CD4-positive, alpha-beta T cell treated with Interferon gamma for 1 hour (primary cell): ENCODE measurements around the gene NTMT1.

Experiments used
- DNase-seq: peaks from one replicate; pipeline ENCODE4 v3.0.0-alpha.2; 2020

The NTMT1 gene

DNA sequence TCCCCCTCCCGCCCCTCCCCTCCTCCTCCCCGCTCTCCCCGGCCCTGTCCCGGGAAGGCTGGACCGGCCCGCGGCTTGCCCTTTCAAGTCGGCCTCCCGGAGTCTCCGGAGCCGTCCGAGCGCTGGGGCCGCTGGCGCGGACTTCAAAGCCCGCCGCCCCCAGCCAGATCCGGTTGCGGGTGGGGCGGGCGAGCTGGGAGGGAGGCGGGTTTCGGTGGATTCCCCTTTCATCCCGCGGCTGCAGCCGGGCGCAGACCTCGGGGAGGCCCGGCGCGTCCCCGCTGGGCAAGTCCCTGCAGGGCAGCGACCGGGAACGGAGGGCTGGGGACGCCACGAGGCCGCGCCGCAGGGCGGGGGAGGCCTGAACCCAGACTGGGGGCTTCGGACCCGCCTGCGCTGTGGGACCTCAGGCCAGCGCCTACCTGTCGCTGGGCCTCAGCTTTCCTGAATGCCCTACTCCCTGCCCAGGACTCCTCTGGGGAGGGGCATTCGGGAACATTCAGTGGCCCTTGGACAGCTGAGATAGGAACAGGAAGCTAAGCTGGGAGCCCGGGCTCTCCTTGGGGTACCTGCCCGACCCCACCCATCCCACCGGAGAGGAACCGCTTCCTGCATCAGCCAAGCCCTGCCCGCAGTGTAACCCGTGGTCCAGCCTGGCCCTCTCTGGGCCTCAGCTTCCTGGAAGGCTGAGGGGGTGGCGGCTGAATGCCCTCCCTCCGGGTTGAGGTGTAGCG is 28.4 kb upstream of the NTMT1 start:
- no peak for DNase-seq

DNA sequence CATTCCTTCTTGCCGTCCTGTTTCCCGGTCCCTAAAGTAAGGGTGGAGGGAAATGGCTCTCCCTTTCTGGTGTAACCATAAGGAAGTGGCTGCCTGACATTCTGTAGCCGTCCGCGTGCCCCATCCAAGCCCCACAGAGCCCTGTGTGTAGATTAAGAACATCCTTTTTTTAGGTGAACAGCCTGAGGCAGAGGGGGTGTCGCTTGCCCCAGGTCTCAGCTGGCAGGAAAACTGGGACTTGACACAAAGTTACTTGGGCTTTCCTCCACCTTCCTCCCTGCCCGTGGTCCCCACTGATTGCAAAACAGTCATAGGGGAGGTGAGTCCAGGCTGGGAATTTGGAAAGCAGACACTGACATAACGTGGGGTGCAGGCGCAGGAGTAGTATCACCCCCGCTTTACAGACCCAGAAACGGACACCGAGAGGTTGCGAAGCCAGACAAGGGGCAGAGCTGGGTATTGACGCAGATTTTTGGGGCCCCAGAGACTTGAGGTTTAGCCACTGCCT is 27.8 kb upstream of the NTMT1 start:
- DNase-seq, result no peak

DNA sequence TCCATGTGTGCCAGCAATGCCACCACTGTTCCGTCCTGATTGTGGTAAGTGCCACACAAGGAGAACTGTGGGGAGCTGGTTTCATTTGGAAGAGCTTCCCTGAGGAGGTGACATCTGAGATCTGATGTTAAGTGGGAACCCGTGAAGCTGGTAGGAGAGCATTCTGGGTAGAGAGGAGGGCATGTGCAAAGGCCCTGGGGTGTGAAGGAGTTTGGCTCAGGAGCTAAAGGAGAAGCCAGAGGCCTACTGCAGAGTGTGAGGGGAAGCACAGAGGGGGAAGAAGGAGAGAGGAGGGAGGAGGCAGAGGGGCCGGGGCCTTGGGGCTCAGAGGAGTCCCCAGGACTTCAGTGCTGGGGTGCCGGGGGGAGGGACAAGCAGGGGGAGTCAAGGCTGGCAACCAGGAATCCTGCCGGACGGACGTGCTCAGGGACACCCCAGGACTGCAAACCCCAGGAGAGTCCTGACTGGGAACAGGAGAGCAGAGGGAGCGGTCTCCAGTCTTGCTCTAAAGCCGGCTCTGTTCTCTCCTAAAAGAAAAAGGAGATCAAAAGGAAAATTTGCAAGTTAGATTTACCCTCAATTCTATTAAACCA is 24.8 kb upstream of the NTMT1 start:
- DNase-seq, result no peak

DNA sequence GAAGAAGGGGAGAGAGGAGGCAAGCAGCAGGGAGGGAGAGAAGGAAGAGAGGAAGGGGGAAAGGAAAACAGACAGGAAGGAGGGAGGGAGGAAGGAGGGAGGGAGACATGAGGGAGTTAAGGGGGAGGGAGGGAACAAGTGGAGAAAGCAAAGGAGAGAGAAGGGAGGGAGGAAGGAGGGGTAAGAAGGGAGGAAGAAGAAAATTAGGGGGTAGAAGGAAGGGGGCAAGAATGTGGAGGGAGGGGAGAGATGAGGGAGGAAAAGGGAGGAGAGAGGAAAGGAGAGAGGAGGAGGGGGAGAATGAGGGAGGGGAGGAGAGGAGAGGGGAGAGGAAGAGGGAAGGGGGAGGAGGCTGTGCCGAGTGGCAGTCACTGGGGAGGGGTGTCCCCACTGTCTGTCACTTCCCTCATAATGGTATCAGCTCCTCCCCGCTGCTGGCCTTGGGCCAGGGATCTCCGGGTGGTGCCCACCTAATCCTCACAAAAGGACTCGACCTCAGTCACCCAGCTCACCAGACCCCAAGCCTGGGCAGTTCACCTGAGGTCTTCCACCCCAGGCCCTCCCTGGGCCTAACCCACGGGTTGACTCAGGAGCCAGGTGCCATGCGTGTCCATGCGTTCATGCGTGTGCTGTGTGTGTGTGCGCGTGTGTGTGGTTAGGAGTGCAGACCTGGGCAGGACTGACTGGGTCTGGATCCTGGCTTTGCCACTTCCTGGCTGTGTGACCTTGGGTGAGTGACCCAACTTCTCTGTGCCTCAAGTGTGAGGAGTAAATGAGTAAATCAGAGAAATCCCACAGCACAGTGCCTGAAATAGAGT is 23.2 kb upstream of the NTMT1 start:
- DNase-seq, result no peak

DNA sequence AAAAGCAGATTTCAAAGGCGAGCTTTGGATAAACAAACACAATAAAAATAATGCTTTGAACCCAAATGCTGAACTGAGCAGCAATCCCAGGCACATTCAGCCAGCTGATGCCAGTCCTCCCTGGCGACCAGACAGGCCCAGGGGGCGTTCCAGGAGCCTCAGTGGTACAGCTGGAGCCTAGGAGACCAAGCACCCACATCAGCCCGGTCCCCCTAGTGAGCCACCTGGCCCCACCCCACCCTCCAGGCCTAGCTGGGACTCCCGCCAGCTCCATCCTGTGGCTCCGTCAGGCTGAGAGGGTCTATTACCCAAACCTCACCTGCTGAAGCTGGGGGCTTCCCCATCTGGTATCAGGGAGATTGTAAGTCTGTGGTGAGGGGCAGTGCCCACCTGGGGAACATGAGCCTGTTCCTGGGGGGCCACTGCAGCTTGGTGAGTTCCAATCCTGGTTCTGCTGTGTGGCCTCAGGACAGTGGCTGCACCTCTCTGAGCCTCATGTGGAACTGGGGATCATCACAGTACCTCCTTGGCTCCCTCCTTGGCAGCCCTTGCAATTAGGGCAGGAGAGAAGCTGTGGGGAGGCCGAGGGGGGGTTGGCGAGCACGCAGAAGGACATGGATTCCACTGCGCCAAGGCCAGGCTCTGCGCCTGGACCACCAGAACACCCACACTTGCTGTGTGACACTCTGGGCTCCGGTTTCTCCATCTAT is 21.8 kb upstream of the NTMT1 start:
- DNase-seq, result no peak

DNA sequence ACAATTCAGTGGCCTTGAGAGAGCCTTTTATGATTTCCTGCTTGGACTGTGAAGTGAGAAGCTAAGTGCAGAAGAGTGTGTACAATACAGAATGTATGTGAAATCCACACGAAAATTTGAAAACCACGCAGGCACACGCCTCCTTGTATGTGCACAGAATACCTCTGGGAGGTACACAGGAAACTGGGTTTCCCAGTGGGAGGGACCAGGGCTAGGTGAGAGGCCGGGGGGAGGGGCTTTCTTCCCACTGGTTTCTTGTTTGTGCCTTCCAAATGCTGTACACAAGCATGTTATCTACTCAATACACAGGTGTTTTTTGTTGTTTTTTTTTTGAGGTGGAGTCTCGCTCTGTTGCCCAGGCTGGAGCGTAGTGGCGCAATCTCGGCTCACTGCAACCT is 21.2 kb upstream of the NTMT1 start:
- no peak for DNase-seq

DNA sequence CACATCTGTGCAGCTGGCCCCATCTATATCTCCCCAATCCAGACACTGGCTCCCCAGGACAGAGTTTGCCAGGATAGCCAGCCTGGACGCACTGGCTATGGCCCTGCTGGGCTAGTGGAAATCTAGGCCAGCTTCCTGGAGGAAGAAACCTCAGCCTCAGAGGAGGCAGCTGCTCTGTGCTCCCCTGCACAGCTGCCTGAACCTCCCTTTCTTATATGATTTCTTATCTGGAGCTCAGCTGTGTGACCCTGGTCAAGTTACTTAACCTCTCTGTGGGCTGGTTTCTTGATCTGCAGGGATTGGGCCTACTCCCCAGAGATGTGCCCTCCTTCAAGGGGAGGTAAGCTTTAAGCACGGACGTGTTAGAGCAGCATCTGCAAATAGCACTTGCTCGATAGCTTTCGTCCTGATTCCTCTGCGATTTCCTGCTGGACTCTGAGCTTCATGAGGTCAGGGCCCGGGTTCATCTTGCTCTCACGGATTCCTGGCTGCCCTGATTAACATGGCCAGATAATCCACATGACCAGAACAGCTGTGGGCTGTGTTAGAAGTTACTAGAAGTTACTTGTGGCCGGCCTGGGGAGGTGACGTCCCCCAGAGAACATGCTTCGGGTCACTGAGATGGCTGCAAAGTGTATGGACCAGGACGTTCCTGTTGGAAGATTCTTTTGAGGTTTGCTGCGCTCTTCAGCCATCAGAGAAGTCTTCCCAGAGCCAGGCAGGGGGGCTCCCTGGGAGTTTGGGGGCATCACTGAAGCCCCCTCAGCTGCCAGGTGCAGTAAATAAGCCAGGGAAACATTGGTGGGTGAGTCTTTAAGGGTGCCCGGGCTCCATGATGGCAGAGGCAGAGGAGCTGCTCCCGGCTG is 19.6 kb upstream of the NTMT1 start:
- no peak for DNase-seq

DNA sequence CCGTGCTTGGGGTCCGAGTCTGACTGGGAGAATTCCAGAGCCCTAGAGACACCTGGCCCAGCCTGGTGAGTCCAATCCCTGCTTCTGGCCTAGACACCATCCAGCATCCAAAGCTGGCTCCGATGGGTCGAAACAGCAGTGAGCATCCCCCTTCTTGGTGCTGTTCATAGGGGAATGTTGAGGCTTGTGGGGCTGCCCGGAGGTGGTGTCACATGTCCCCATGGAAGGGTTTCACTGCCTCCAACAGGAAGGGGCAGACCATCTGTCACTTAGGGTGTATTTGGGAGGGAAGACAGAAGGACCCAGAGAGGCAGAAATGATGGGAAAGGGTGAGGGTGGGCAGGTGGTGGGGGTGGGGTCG is 19.0 kb upstream of the NTMT1 start:
- no peak for DNase-seq

DNA sequence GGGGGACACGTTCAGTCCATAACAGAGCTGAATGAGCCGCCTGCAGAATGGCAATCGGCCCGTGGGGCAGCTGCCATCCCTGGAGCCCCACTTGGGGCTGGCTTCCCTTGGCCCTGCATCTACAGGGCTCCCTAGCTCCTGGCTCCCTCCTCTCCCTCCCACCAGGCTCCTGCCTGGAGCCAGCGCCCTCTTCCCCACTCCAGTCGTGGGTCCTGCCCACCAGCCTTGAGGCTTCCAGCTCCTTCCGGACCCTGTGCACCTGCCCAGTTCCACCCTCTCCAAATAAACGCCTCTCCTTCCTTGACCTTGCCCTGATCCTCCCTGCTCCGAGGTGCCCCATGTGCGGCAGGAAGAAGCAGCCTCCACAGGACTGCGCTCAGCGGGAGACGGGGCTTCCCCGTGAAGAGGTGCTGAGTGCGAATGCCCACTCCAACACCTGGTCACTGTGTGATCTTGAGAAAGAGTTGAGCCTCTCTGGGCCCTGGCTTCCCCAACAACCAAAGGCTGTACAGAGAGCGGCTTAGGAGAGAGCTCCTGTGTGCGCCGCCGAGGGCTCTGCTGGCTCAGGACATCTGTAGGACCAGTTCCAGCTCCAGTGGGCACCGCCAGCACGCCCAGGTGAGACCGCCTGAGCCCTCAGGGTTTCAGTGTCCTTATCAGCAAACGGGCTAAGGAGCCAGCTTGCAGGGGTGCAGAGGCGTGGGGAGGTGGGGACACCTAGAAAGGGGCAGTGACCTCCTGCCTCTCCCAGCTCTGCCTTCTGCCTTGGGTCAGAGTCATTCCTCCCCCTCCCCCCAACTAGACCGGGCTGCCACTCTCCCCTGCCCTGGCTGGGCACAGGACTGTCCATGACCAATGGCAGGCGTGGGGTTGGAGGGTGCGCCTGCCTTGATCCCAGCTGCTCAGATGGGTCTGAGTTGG is 17.1 kb upstream of the NTMT1 start:
- no peak for DNase-seq

DNA sequence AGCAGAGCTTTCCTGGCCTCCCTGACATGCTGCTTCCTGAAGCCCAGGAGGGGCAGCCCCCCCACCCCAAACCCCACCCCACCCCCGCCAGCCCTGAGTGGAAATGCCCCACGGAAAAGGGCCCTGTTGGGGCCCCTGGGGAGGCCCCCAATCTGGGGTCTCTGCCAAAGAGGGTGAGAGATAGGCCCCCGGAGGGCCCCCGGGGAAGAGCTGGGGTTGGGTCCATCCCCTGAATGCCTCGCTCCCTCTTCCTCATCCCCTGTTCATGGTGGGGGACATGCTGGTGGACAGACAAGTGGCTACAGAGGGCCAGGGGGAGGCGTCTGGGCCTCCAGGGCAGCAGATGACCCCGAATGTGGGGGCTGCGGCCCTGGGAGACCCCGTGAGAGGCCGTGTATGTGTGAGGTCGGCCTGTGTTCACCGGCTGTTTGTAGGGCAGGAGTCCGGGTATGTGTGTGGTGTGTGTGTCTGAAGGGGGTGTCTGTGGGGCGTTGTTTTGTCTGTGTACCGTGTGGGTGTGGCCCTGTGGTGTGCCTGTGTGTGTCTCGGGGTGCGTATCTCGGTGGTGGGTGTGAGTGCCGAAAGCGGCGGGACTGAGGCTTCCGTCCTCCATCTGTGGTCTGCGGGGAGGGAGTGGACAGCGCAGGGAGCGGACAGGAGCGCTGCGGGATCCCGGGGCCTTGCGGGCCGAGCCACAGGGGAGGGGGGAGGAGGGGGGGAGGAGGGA is 16.3 kb upstream of the NTMT1 start:
- peak; percentile 83 for DNase-seq

DNA sequence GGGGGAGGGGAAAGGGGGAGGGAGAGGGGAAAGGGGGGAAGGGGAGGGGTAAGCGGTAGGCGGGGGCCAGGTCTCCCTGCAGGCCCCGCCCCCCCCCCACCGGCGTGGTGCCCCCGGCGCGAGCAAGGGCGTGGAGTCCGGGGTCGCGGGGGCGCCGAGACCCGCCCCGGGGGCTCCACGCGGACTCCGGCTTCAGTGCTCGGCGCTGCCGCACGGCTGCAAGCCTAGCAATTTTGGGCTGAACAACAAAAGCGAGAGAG is 15.8 kb upstream of the NTMT1 start:
- DNase-seq, result peak; percentile 20

DNA sequence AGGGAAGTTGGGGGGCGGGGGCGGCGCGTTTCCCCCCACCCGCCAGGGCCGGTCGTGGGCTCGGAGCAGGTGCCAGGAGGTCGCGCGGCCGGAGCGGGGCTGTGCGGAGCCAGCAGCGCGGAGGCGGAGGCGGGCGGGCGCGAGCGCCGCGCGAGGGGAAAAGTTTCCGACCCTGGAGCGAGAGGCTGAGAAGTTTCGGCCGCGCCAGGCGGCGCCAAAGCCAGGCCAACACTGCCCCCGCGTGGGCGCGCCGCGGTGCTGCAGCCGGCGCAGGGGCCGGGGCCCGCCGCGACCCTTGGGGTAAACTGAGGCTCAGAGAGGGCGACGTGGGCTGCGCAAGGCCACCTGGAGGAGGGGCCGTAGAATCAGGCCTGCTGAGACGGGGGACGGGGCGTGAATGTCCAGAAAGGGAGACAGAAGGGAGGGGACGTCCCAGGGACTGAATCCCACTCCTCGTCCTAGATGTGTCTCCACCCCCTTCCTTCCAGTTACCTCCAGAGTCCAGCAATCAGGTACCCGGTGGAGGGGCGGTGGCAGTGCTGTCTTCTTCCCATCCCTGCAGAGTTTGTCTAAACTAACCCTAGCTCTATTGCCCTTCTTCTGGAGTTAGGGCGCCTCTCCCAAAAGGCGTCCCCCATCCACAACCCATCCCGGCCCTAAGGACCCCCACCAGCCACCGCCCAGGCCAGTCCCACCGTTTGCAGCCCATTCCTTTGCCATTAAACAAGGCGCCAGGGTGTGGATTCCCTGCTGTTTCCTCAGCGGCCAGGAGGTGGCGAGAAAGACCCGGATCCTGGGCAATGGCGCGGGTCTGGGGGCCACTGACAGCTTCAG is 15.3 kb upstream of the NTMT1 start:
- DNase-seq, result peak; percentile 69

DNA sequence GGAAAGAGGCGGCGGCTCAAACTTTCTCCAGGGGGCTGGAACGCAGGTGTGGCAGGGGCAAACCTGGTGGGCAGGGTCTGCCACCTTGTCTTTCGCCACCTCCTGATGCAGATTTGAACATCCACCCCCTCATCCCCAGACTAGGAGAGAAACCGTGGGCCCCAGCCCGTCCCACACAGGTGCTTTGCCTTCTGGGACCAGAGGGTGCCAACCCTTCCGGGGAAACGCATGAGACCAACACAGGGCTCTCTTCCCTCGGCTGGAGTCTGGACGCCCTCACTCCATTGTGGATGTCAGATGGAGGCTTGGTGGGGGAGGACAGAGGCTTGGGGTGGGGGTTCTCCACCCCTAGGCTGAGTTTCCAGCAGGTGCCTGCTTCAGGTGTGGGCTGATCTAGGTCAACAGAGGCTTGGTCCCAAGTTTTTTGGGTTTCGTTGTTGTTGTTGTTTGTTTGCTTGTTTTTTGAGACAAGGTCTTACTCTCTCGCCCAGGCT is 14.6 kb upstream of the NTMT1 start:
- no peak for DNase-seq

DNA sequence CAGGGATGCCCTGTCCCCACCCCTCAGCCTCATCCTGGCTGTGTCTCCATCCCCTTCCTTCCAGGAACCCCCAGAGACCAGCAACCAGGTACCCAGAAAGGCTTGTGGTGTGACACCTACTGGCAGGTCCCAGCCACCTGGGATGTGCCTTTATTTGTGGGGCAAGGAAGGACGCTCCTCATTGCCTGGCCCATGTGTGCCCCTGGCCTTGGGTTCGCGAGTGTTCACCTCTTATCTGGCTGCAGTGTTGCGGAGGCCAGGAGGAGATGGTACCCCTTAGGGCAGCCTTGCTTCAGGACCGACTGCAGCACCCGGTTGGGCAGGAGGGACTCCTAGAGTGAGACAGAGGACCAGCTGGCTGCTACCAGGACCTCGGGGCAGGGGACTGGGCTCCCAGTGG is 13.8 kb upstream of the NTMT1 start:
- DNase-seq, result no peak

DNA sequence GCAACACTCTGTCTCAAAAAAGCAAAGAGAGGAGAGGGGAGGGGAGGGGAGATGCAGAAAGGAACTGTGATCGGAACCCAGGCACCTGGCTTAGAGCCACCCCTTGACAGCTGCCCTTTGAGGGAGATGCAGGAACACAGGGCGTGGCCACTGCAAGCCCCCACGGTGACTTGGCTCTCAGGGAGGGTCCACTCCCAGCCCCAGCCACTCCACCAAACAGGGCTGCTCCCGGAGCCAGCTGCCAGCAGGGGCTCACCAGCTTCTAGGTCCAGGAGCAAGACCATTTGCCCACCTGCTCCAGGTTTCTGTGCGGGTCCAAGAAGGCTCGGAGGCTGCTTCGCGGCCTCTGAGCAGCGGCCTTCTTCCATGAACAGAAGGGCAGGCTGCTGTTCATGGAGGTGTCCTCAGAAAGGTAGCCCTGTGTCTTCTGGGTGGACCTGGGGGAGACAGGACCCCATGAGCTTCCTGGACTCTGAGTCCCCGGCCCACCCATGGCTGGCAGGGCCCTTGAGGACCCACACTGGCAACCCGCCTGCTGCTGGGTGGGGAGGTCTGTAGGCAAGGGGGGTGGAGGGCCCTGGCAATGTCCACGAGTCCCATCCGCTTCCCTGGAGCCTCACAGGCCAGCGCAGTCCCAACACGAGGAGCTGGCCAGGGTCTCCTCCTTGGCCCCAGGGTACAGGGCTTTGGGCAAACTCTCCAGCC is 13.0 kb upstream of the NTMT1 start:
- no peak for DNase-seq

DNA sequence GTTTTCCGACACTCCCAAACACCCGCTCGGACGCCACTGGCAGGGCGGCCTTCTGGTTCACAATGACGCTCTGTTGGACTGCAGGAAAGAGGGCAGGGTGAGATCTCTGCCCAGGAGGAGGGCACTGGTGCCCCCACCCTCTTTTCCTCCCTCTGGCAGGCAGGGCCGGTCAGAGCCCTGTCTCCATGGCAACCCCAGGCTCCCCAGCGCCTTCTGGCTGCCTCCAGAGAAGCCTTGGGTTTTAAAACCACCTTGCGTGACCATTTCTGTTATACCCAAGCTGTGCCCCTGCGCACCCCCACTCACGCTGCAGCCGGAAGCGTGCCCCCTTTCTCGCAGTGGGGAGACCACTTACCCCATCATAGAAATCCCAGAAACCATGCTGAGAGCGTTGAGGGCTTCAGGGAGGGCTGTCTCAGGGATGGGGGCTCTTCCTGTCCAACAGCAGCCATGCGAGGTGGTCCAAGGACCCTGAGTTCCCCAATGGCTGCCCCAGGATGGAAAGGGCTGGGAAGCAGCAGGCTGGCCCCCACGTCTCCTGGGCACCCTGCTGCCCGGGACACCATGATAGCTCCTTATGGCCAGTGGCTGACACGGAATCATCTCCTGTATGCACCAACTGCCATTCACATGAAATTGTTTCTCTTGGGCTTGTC is 12.3 kb upstream of the NTMT1 start:
- DNase-seq, result no peak

DNA sequence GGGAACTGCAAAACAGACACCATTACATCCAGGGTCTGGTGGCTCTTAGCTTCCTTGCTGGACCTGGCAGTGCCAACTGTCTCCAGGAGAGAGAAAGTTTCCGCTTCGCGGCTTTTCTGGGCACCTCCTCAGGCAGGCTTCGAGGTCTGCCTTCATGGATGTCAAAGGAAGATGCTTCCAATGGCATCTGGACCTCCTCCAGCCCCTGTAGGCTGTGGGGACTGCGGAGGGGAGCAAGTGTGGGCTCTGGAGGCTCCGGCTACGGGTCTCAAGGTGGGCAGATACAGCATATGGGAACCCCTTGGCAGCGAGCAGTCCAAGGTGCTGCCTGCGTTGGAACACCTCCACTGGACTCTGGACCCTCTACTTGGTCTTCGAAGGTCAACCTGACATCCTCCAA is 11.0 kb upstream of the NTMT1 start:
- no peak for DNase-seq
